ENCODE results near the gene ERVV-1. TPM values are rescaled to one million over a fixed set of nuclear protein-coding genes. Genes with fewer than 3 reads are reported as not detected.

The ERVV-1 gene
- total RNA-seq, 1 donor, result not detected

- no peak overlapping the region for H3K4me3 ChIP-seq (ENCODE audit: low read depth, low read length)
- DNase-seq (ENCODE audit: low read depth), result no peak
- no peak for TF ChIP-seq CTCF (IDR thresholded peaks at IDR 0.05; ENCODE audit: insufficient read depth, low read length)
These were observed 9.5 kb upstream of the ERVV-1 start for GRCh38 chr19:53004242-53004641.

GRCh38 chr19:53007200-53007599 lies 6.5 kb upstream of the ERVV-1 start:
- no peak overlapping the region for H3K4me3 ChIP-seq (ENCODE audit: low read depth, low read length)
- DNase-seq (ENCODE audit: low read depth), result no peak
- TF ChIP-seq CTCF (IDR thresholded peaks at IDR 0.05; ENCODE audit: insufficient read depth, low read length), result no peak

GRCh38 chr19:53007606-53008005 lies 6.1 kb upstream of the ERVV-1 start:
- DNase-seq (ENCODE audit: low read depth), result no peak
- no peak for TF ChIP-seq CTCF (IDR thresholded peaks at IDR 0.05; ENCODE audit: insufficient read depth, low read length)
- H3K4me3 ChIP-seq (ENCODE audit: low read depth, low read length), result no peak overlapping the region

GRCh38 chr19:53008061-53008778 lies 5.5 kb upstream of the ERVV-1 start:
- DNase-seq (ENCODE audit: low read depth), result no peak
- no peak for TF ChIP-seq CTCF (IDR thresholded peaks at IDR 0.05; ENCODE audit: insufficient read depth, low read length)
- no peak overlapping the region for H3K4me3 ChIP-seq (ENCODE audit: low read depth, low read length)

- DNase-seq (ENCODE audit: low read depth), result no peak
- H3K4me3 ChIP-seq (ENCODE audit: low read depth, low read length), result no peak overlapping the region
- no peak for TF ChIP-seq CTCF (IDR thresholded peaks at IDR 0.05; ENCODE audit: insufficient read depth, low read length)
These were observed 3.2 kb upstream of the ERVV-1 start for GRCh38 chr19:53010494-53010893.

- no peak overlapping the region for H3K4me3 ChIP-seq (ENCODE audit: low read depth, low read length)
- no peak for TF ChIP-seq CTCF (IDR thresholded peaks at IDR 0.05; ENCODE audit: insufficient read depth, low read length)
- DNase-seq (ENCODE audit: low read depth), result no peak
These were observed 1.7 kb upstream of the ERVV-1 start for GRCh38 chr19:53012006-53012405.

- TF ChIP-seq CTCF (IDR thresholded peaks at IDR 0.05; ENCODE audit: insufficient read depth, low read length), result no peak
- no peak for DNase-seq (ENCODE audit: low read depth)
- no peak overlapping the region for H3K4me3 ChIP-seq (ENCODE audit: low read depth, low read length)
These were observed 1.4 kb downstream of the ERVV-1 start for GRCh38 chr19:53015159-53015558.
